ENCODE data around the gene LAMA1. TPM values are rescaled to one million over a fixed set of nuclear protein-coding genes. Genes with fewer than 3 reads are reported as not detected.

The LAMA1 gene
- total RNA-seq, 2 donors from 2014 or later: 0.99 to 3.4 TPM

DNA sequence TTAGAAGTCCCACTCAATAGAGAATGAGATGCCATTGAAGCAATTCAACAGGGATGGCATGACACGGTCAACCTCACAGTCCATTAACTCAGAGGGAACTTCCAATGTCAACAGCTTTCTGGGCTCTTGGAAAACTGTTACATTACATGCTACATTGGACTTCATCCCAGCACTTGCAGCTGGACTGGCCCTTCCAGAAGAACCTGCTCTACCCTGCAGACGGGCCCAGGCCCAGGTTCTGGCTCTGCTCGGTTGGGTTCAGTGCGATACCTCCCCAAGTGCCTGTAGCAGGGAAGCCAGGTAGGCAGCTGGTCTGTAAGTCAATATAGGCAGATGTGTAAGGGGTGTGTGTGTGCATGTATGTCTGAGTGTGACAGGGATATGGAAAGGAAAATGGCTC is 12.9 kb downstream of the LAMA1 start:
- no peak for TF ChIP-seq POLR2A (IDR thresholded peaks at IDR 0.05)
- TF ChIP-seq, protein P1, sequence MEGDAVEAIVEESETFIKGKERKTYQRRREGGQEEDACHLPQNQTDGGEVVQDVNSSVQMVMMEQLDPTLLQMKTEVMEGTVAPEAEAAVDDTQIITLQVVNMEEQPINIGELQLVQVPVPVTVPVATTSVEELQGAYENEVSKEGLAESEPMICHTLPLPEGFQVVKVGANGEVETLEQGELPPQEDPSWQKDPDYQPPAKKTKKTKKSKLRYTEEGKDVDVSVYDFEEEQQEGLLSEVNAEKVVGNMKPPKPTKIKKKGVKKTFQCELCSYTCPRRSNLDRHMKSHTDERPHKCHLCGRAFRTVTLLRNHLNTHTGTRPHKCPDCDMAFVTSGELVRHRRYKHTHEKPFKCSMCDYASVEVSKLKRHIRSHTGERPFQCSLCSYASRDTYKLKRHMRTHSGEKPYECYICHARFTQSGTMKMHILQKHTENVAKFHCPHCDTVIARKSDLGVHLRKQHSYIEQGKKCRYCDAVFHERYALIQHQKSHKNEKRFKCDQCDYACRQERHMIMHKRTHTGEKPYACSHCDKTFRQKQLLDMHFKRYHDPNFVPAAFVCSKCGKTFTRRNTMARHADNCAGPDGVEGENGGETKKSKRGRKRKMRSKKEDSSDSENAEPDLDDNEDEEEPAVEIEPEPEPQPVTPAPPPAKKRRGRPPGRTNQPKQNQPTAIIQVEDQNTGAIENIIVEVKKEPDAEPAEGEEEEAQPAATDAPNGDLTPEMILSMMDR (IDR thresholded peaks at IDR 0.05): no peak
- Histone ChIP-seq H3K4me1 (no peaks in the 10 kb centered on the region), H3K9me3 (no peaks in the 10 kb centered on the region), H3K27me3 (no peaks in the 10 kb centered on the region), H3K27ac (no peak overlapping the region), H3K36me3 (replicated peaks in 1 of 2; ENCODE audit: insufficient read depth in 1 of 2, low read depth in 2 of 2) (no peaks in the 10 kb centered on the region), H3K4me3 (no peak overlapping the region)
- ATAC-seq (no peak), DNase-seq (no peak)
- WGBS, 2 donors: 60 to 89% methylated on average over 4 of the region's 4 CpGs
- intact Hi-C loops (cut with DNase I): no loop called here

DNA sequence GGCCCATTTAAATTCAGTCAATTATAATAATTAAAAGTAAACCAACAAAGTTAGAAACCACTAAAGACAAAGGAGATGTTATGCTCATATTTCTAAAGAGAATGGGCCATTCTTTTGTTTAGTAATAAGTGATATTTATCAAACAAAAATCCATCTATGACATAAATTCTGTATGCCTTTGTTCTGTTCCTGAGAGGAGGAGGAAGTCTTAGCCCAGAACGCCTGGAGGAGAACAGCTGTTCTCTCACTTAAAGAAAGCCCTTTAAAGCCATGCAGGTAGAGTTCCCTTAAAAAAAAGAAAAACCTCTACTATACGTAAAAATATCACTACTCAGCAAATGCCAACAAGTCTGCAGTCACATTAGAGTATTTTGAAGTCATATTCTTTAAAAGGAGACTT is 15.5 kb downstream of the LAMA1 start:
- WGBS, 2 donors: 31 to 35% methylated on average over 2 of the region's 2 CpGs
- intact Hi-C loops (cut with DNase I): no loop called here

DNA sequence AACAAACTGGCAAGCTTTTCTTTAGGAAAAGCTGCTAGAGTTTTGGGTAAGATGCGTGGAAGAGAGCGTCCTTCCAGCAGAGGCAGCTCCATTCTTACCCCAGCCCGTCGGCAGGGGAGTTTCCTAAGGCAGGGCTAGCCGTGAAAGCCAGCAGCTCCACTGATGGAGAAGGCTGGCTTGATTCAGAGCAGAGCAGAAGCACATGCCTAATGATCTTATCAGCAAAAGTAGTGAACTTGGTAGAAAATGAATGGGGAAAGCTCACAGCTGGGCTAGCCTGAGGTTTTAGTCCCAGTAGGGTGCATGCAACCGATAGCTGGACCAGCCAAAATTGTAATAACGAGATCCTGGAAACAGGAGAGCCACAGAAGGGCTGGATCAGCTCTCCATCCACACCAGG is 20.8 kb downstream of the LAMA1 start:
- Histone ChIP-seq H3K36me3 (replicated peaks in 1 of 2; ENCODE audit: insufficient read depth in 1 of 2, low read depth in 2 of 2) (no peaks in the 10 kb centered on the region), H3K4me3 (no peak overlapping the region), H3K9me3 (no peaks in the 10 kb centered on the region), H3K27ac (no peak overlapping the region), H3K27me3 (no peaks in the 10 kb centered on the region), H3K4me1 (no peaks in the 10 kb centered on the region)
- ATAC-seq (no peak), DNase-seq (no peak)
- no peak for TF ChIP-seq POLR2A (IDR thresholded peaks at IDR 0.05)
- TF ChIP-seq, protein P1 (IDR thresholded peaks at IDR 0.05): no peak
- 68 to 76% methylated on average over 7 of the region's 7 CpGs for WGBS, 2 donors
- intact Hi-C loops (cut with DNase I): no loop called here

More for the DNA sequence above, 15.5 kb downstream of the LAMA1 start:
- no peak overlapping the region for H3K27ac ChIP-seq
- H3K36me3 ChIP-seq (replicated peaks in 1 of 2; ENCODE audit: insufficient read depth in 1 of 2, low read depth in 2 of 2): no peaks in the 10 kb centered on the region
- no peaks in the 10 kb centered on the region for H3K4me1 ChIP-seq
- no peak for TF ChIP-seq POLR2A (IDR thresholded peaks at IDR 0.05)
- TF ChIP-seq, protein P1 (IDR thresholded peaks at IDR 0.05): no peak
- no peaks in the 10 kb centered on the region for H3K9me3 ChIP-seq
- H3K4me3 ChIP-seq: no peak overlapping the region
- DNase-seq (no peak), ATAC-seq (no peak)
- no peaks in the 10 kb centered on the region for H3K27me3 ChIP-seq

DNA sequence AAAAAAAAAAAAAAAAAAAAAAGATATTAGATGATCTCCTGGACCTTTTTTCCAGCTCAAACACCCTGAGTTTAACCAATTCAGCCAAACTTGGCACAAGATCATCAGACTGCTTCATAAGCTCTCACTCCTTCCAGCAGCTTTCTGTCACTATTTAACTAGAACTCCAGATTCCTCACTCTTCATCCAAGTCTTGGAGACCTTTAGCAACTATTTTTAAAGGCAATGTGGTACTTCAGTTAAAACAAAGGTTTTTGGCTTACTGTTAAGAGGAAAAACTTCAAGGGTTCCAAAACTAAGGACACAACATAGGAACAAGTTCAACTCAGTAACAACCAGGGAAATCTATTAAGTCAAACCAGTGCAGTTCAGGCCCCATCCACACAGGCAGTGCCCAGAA is 23.2 kb downstream of the LAMA1 start:
- intact Hi-C loops (cut with DNase I): no loop called here
- DNase-seq (no peak), ATAC-seq (no peak)
- Histone ChIP-seq H3K36me3 (replicated peaks in 1 of 2; ENCODE audit: insufficient read depth in 1 of 2, low read depth in 2 of 2) (no peaks in the 10 kb centered on the region), H3K9me3 (no peaks in the 10 kb centered on the region), H3K27me3 (no peaks in the 10 kb centered on the region), H3K27ac (no peak overlapping the region), H3K4me3 (no peak overlapping the region), H3K4me1 (no peaks in the 10 kb centered on the region)
- TF ChIP-seq, protein P1 (IDR thresholded peaks at IDR 0.05): no peak
- no peak for TF ChIP-seq POLR2A (IDR thresholded peaks at IDR 0.05)

DNA sequence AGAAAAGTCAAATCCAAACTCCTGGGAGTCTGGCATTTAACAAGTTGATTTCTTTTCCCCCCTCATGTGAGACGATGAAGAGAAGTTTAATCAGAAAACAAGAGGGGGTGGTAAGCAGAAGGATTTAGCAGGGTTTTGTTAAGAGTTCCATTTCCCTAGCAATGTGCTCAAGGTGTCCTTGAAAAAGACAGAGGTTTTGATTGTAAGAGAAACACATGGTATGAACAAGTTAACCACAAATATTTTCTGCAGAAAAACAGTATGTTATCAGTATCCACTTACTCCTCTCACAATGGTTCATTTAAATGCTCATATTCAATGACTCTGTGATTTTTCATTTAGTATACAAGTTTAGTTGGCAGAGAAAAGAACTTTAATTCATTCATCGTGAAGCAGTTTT is 26.8 kb downstream of the LAMA1 start:
- Histone ChIP-seq H3K36me3 (replicated peaks in 1 of 2; ENCODE audit: insufficient read depth in 1 of 2, low read depth in 2 of 2) (no peaks in the 10 kb centered on the region), H3K9me3 (no peaks in the 10 kb centered on the region), H3K4me1 (no peaks in the 10 kb centered on the region), H3K27ac (no peak overlapping the region), H3K27me3 (no peaks in the 10 kb centered on the region), H3K4me3 (no peak overlapping the region)
- intact Hi-C loops (cut with DNase I): no loop called here
- ATAC-seq (no peak), DNase-seq (no peak)
- TF ChIP-seq, protein P1 (IDR thresholded peaks at IDR 0.05): no peak
- TF ChIP-seq POLR2A (IDR thresholded peaks at IDR 0.05): no peak
- WGBS, 2 donors: 24 to 25% methylated on average over 2 of the region's 2 CpGs
